Measurements from ENCODE around the gene RAB11FIP4. TPM values are rescaled to one million over a fixed set of nuclear protein-coding genes. Genes with fewer than 3 reads are reported as not detected.
"Not testable (repeated sequence)": the region's sequence is repeated elsewhere in the genome, so short reads cannot be mapped to it uniquely, and the experiment has no call there.

The RAB11FIP4 gene
- total and polyA plus RNA-seq, 10 of the 15 experiments (the other 5 are each of a cell fraction or from before 2014, with no cell fraction given): 1.4 to 27.0 (median 17.6) TPM

GRCh38 chr17:31442276-31442675, 50.8 kb downstream of the RAB11FIP4 start:
- Histone ChIP-seq H3K9me3 (replicated peaks; ENCODE audit: control insufficient read depth, insufficient read depth, low read length) (no peaks in the 10 kb centered on the region), H3K36me3 (ENCODE audit: control insufficient read depth in 2 of 2, insufficient read depth in 2 of 2, low read length in 1 of 2) (no peaks in the 10 kb centered on the region), H4K20me1 (ENCODE audit: control insufficient read depth, insufficient read depth) (no peaks in the 10 kb centered on the region), H3K27me3 (replicated peaks in 1 of 2; ENCODE audit: control insufficient read depth in 2 of 2, insufficient read depth in 2 of 2, low read length in 1 of 2) (no peaks in the 10 kb centered on the region), H3K4me1 (ENCODE audit: control insufficient read depth, insufficient read depth, low read length) (no peaks in the 10 kb centered on the region), H3K27ac (ENCODE audit: control insufficient read depth, insufficient read depth) (no peak overlapping the region), H3K79me2 (ENCODE audit: control insufficient read depth, insufficient read depth, low read length) (no peaks in the 10 kb centered on the region), H3K4me3 (no peak overlapping the region), H3K4me2 (ENCODE audit: control insufficient read depth, insufficient read depth) (no peak overlapping the region), H2AFZ (ENCODE audit: control insufficient read depth, low read depth, low read length) (no peak overlapping the region), H3K9ac (ENCODE audit: control insufficient read depth, insufficient read depth, low read length) (no peak overlapping the region)
- ATAC-seq (no peak), DNase-seq (ENCODE audit: low read depth, low spot score) (no peak), FAIRE-seq (no peak)
- ChIA-PET SMC1A (ENCODE audit: uncharacterized antibody, unreplicated experiment) (interaction anchor here (1.4 kb wide), 1 partner anchor 102 kb away, joined by 3 read pairs; no protein-coding TSS in a partner anchor), CTCF (interaction anchor here (0.9 to 1.4 kb wide), 4 partner anchors 9 to 83 kb away, joined by 3 to 5 read pairs (median 5); no protein-coding TSS in a partner anchor), POLR2A (no interaction called here), RAD21 (ENCODE audit: unreplicated experiment) (interaction anchor here (1.0 to 1.2 kb wide), 2 partner anchors 66 to 81 kb away, joined by 3 read pairs; no protein-coding TSS in a partner anchor)
- TF ChIP-seq EGR1 (IDR thresholded peaks at IDR 0.05; ENCODE audit: borderline replicate concordance in 1 of 2, low read depth in 2 of 2, low read length in 2 of 2): no peak
- 34% methylated on average over 5 of the region's 5 CpGs for WGBS (ENCODE audit: insufficient coverage, insufficient replicate concordance, low lambda C conversion rate, missing lambda C conversion rate)
- no TSS peak for BruUV-seq (replicated peaks)
- intact Hi-C loops (cut with micrococcal nuclease; ENCODE audit: unreplicated experiment): no loop called here
- in situ Hi-C loops (cut with MboI): loop anchor here (5.0 kb wide), 2 partner anchors 85 to 405 kb away; no protein-coding TSS in a partner anchor

- FAIRE-seq; H3K27me3 ChIP-seq (replicated peaks in 1 of 2; ENCODE audit: control insufficient read depth in 2 of 2, insufficient read depth in 2 of 2, low read length in 1 of 2); H3K4me2 ChIP-seq (ENCODE audit: control insufficient read depth, insufficient read depth); H3K9ac ChIP-seq (ENCODE audit: control insufficient read depth, insufficient read depth, low read length); H3K27ac ChIP-seq (ENCODE audit: control insufficient read depth, insufficient read depth); H2AFZ ChIP-seq (ENCODE audit: control insufficient read depth, low read depth, low read length); BruUV-seq (replicated peaks); intact Hi-C loops (cut with micrococcal nuclease; ENCODE audit: unreplicated experiment); DNase-seq (ENCODE audit: low read depth, low spot score); H4K20me1 ChIP-seq (ENCODE audit: control insufficient read depth, insufficient read depth); ATAC-seq; POLR2A ChIA-PET; H3K79me2 ChIP-seq (ENCODE audit: control insufficient read depth, insufficient read depth, low read length); H3K4me1 ChIP-seq (ENCODE audit: control insufficient read depth, insufficient read depth, low read length); H3K9me3 ChIP-seq (replicated peaks; ENCODE audit: control insufficient read depth, insufficient read depth, low read length); H3K36me3 ChIP-seq (ENCODE audit: control insufficient read depth in 2 of 2, insufficient read depth in 2 of 2, low read length in 1 of 2); H3K4me3 ChIP-seq: not testable (repeated sequence)
- ChIA-PET CTCF (interaction anchor here (0.6 to 1.4 kb wide), 5 partner anchors 8 to 399 kb away, joined by 3 to 5 read pairs (median 5); no protein-coding TSS in a partner anchor), SMC1A (ENCODE audit: uncharacterized antibody, unreplicated experiment) (interaction anchor here (0.6 to 1.4 kb wide), 3 partner anchors 50 to 443 kb away, joined by 3 read pairs; no protein-coding TSS in a partner anchor), RAD21 (ENCODE audit: unreplicated experiment) (interaction anchor here (1.0 kb wide), 1 partner anchor 80 kb away, joined by 3 read pairs; no protein-coding TSS in a partner anchor)
- 48% methylated on average over 3 of the region's 5 CpGs for WGBS (ENCODE audit: insufficient coverage, insufficient replicate concordance, low lambda C conversion rate, missing lambda C conversion rate)
- in situ Hi-C loops (cut with MboI): loop anchor here (5.0 kb wide), 2 partner anchors 84 to 404 kb away; no protein-coding TSS in a partner anchor
Observed at GRCh38 chr17:31442856-31443255, 51.4 kb downstream of the RAB11FIP4 start.
